Endodermal cell (in vitro differentiated cells): ENCODE data around the gene CTXN2. TPM values are rescaled to one million over a fixed set of nuclear protein-coding genes. Genes with fewer than 3 reads are reported as not detected.

Experiments used
- DNase-seq: peaks from one replicate; pipeline ENCODE4 v3.0.0-alpha.2; 2017
- H3K27ac ChIP-seq: 2 replicates; pipeline ENCODE4 v1.5.1; 2013; ENCODE audit warnings: mild to moderate bottlenecking, low read depth, low read length, moderate library complexity
- H3K27me3 ChIP-seq: 2 replicates; pipeline ENCODE4 v1.6.1; 2013; ENCODE audit warnings: mild to moderate bottlenecking, low read length, moderate library complexity; ENCODE audit not compliant: insufficient read depth, control insufficient read depth, poor library complexity, severe bottlenecking
- H3K36me3 ChIP-seq: 2 replicates; pipeline ENCODE4 v1.7.0; 2013; ENCODE audit warnings: mild to moderate bottlenecking, low read length, moderate library complexity; ENCODE audit not compliant: control insufficient read depth, insufficient read depth
- H3K4me1 ChIP-seq: one replicate; pipeline ENCODE4 v1.7.0; 2013; ENCODE audit warnings: low read length; ENCODE audit not compliant: control insufficient read depth, insufficient read depth
- H3K4me3 ChIP-seq: 2 replicates; pipeline ENCODE4 v1.5.1; 2013; ENCODE audit warnings: mild to moderate bottlenecking, low read length, moderate library complexity
- H3K9ac ChIP-seq: 2 replicates; pipeline ENCODE4 v1.6.1; 2013; ENCODE audit warnings: mild to moderate bottlenecking, low read length, moderate library complexity; ENCODE audit not compliant: poor library complexity, severe bottlenecking; ENCODE audit errors: extremely low read depth
- H3K9me3 ChIP-seq: 2 replicates; pipeline ENCODE4 v1.6.1; 2013; ENCODE audit warnings: mild to moderate bottlenecking, low read length, moderate library complexity; ENCODE audit not compliant: control insufficient read depth
- H3K27ac Mint-ChIP-seq: 2 replicates; pipeline ENCODE4 v1.8.0; 2020; ENCODE audit warnings: mixed read lengths
- H3K27me3 Mint-ChIP-seq: 2 replicates; pipeline ENCODE4 v1.8.0; 2021; ENCODE audit warnings: mild to moderate bottlenecking, mixed read lengths; ENCODE audit not compliant: insufficient read depth
- H3K36me3 Mint-ChIP-seq: 2 replicates; pipeline ENCODE4 v1.8.0; 2020; ENCODE audit warnings: low read depth, mixed read lengths
- H3K4me1 Mint-ChIP-seq: 2 replicates; pipeline ENCODE4 v1.8.0; 2020; ENCODE audit warnings: mixed read lengths
- H3K4me3 Mint-ChIP-seq: 2 replicates; pipeline ENCODE4 v1.8.0; 2020; ENCODE audit warnings: mild to moderate bottlenecking, moderate library complexity, mixed read lengths
- H3K9me3 Mint-ChIP-seq: 2 replicates; pipeline ENCODE4 v1.8.0; 2020; ENCODE audit warnings: mild to moderate bottlenecking, mixed read lengths
- WGBS, 2 experiments: methylation state at CpG; one replicate each; pipeline versions ENCODE4 v1.1.5 to v1.1.7; 2013; ENCODE audit warnings: missing lambda C conversion rate in 2 of 2, mixed read lengths in 1 of 2; ENCODE audit not compliant: insufficient coverage in 1 of 2, insufficient read length in 1 of 2; 5-methylcytosine and 5-hydroxymethylcytosine counted together
- total RNA-seq, 2 donors: library from RNA; stranded (reverse); fragmentation: NEBNext Ultra II Directional in 1 of 2; extraction: Animal tissue kit (Norgen Biotek cat#: 25700) in 1 of 2; gene quantifications; 2 replicates in 1 of 2; 3 replicates in 1 of 2; pipeline ENCODE4 v1.2.1, GENCODE V29; 2021
- TF ChIP-seq, protein P1 (sequence below): fragments of 200-600 bp; sonication (generic); conservative IDR thresholded peaks from 2 replicates; pipeline ENCODE4 v1.5.0; 2021; ENCODE audit warnings: antibody characterized with exemption, mild to moderate bottlenecking

The CTXN2 gene
- total RNA-seq, 2 donors from 2014 or later = 0.13 TPM; not detected in 1

DNA sequence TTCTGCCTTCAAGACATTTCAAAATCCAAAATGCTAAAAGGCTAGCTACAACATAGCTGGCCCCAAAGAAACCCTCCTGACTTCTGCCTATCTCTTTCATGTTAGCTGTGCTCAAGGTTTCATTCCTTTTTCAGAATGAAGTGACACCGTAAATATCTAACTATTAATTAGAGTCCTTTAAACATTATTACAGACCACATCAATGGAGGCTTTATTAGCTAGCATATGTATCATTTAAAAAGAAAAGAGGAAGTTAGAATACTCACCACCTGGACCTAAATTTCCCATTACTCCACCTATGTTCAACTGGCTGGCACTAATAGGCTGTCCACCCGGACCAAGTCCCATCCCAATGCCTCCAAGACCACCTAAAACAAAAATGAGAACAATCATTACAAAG is 37.9 kb upstream of the CTXN2 start:
- Mint-ChIP-seq H3K27ac (no peak overlapping the region), H3K36me3 (peaks cover 26% of the 10 kb centered on the region), H3K9me3 (no peaks in the 10 kb centered on the region), H3K4me3 (no peak overlapping the region), H3K27me3 (no peaks in the 10 kb centered on the region), H3K4me1 (no peaks in the 10 kb centered on the region)
- Histone ChIP-seq H3K9me3 (no peaks in the 10 kb centered on the region), H3K9ac (no peak overlapping the region), H3K27me3 (no peaks in the 10 kb centered on the region), H3K27ac (no peak overlapping the region), H3K4me1 (no peaks in the 10 kb centered on the region), H3K36me3 (peaks cover 60% of the 10 kb centered on the region), H3K4me3 (no peak overlapping the region)
- DNase-seq = no peak
- TF ChIP-seq, protein P1, sequence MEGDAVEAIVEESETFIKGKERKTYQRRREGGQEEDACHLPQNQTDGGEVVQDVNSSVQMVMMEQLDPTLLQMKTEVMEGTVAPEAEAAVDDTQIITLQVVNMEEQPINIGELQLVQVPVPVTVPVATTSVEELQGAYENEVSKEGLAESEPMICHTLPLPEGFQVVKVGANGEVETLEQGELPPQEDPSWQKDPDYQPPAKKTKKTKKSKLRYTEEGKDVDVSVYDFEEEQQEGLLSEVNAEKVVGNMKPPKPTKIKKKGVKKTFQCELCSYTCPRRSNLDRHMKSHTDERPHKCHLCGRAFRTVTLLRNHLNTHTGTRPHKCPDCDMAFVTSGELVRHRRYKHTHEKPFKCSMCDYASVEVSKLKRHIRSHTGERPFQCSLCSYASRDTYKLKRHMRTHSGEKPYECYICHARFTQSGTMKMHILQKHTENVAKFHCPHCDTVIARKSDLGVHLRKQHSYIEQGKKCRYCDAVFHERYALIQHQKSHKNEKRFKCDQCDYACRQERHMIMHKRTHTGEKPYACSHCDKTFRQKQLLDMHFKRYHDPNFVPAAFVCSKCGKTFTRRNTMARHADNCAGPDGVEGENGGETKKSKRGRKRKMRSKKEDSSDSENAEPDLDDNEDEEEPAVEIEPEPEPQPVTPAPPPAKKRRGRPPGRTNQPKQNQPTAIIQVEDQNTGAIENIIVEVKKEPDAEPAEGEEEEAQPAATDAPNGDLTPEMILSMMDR = no peak
- 97 to 100% methylated on average over 1 to 2 of the region's 2 CpGs for WGBS, 2 experiments

DNA sequence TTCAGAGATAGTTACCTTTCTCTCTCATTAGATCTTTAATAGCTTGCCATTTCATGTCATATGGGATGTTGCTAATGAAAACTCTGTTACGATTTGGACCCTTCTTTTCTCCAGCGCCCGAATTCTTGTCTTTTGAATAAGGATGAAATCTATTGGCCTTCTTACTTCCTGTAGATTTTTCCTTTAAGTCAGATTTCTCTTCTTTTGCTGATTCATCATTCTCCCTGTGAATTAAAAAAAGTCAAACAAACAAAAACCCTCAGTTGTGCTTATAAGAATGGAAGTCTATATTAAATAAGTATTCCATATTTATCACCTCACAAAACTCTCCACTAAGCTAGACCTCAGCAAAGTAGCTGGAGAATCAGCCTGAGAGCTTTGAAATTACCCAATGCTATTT is 22.8 kb upstream of the CTXN2 start:
- peaks cover 6% of the 10 kb centered on the region for H3K4me1 Mint-ChIP-seq
- no peak for DNase-seq
- Histone ChIP-seq H3K9me3 (no peaks in the 10 kb centered on the region), H3K27me3 (no peaks in the 10 kb centered on the region), H3K27ac (no peak overlapping the region), H3K9ac (no peak overlapping the region), H3K36me3 (peaks cover 42% of the 10 kb centered on the region), H3K4me1 (peaks cover 7% of the 10 kb centered on the region), H3K4me3 (no peak overlapping the region)
- H3K36me3 Mint-ChIP-seq = peaks cover 25% of the 10 kb centered on the region
- no peak overlapping the region for H3K27ac Mint-ChIP-seq
- WGBS, 2 experiments = 65 to 67% methylated on average over 3 of the region's 3 CpGs
- TF ChIP-seq, protein P1 = no peak
- H3K27me3 Mint-ChIP-seq = no peaks in the 10 kb centered on the region
- no peak overlapping the region for H3K4me3 Mint-ChIP-seq
- peaks cover 10% of the 10 kb centered on the region for H3K9me3 Mint-ChIP-seq

- Mint-ChIP-seq H3K36me3 (peaks cover 27% of the 10 kb centered on the region), H3K27me3 (no peaks in the 10 kb centered on the region), H3K27ac (no peak overlapping the region), H3K9me3 (peaks cover 10% of the 10 kb centered on the region), H3K4me3 (no peak overlapping the region), H3K4me1 (peaks cover 6% of the 10 kb centered on the region)
- Histone ChIP-seq H3K27me3 (no peaks in the 10 kb centered on the region), H3K9me3 (no peaks in the 10 kb centered on the region), H3K27ac (no peak overlapping the region), H3K36me3 (peaks cover 21% of the 10 kb centered on the region), H3K4me3 (no peak overlapping the region), H3K9ac (no peak overlapping the region), H3K4me1 (peaks cover 7% of the 10 kb centered on the region)
- 70% methylated on average over 1 of the region's 1 CpG; no CpG with 5 or more reads in 1 of the 2 experiments for WGBS, 2 experiments
- no peak for DNase-seq
- TF ChIP-seq, protein P1 = no peak
Measured at GRCh38 chr15:48170981-48171380, 20.5 kb upstream of the CTXN2 start.
